ENCODE data around the gene NOTCH4. TPM values are rescaled to one million over a fixed set of nuclear protein-coding genes. Genes with fewer than 3 reads are reported as not detected.

Gene NOTCH4
- total and polyA plus RNA-seq, 2 donors (not counting 3 experiments of a cell fraction or from before 2014, with no cell fraction given) = 41.7 to 114 TPM

- intact Hi-C loops (cut with micrococcal nuclease) = no loop called here
- H3K79me2 ChIP-seq (ENCODE audit: control insufficient read depth, insufficient read depth, low read length) = peaks cover 6% of the 10 kb centered on the region
- peaks cover 3 to 22% of the 10 kb centered on the region in 2 experiments for H3K36me3 ChIP-seq (ENCODE audit: control insufficient read depth in 2 of 2, extremely low read depth in 1 of 2, insufficient read depth in 2 of 2, low read length in 2 of 2)
- no peaks in the 10 kb centered on the region for H3K9me1 ChIP-seq (replicated peaks; ENCODE audit: control insufficient read depth, extremely low read depth, insufficient read depth, low read length)
- dilution Hi-C loops (cut with MboI; ENCODE audit: extremely low pct_ligation_motif_present, low sequenced_read_pairs) = no loop called here
- POLR2A ChIA-PET = no interaction called here
- no peaks in the 10 kb centered on the region for H3K27me3 ChIP-seq (ENCODE audit: control insufficient read depth in 2 of 2, insufficient read depth in 2 of 2, low read length in 2 of 2)
- no TSS peak for BruUV-seq (replicated peaks)
- no peak overlapping the region for H3K4me2 ChIP-seq (ENCODE audit: insufficient read depth, low read length)
- H2AFZ ChIP-seq (ENCODE audit: low read depth, low read length) = no peak overlapping the region
- no peaks in the 10 kb centered on the region for H4K20me1 ChIP-seq (replicated peaks; ENCODE audit: control insufficient read depth, extremely low read depth, insufficient read depth, low read length)
- no peak overlapping the region for H3K9ac ChIP-seq (replicated peaks; ENCODE audit: extremely low read depth, insufficient read depth, low read length)
- DNase-seq (ENCODE audit: low read depth, low spot score) (no peak), FAIRE-seq (no peak)
- TF ChIP-seq GATA2 (IDR thresholded peaks at IDR 0.05; ENCODE audit: insufficient read depth, insufficient read length, low read depth, low read length) (no peak), EZH2 (IDR thresholded peaks at IDR 0.05; ENCODE audit: borderline replicate concordance, low read depth, low read length, severe bottlenecking) (no peak), MAX (IDR thresholded peaks at IDR 0.05; ENCODE audit: insufficient read depth, insufficient read length) (no peak), FOS (IDR thresholded peaks at IDR 0.05; ENCODE audit: borderline replicate concordance, insufficient read depth, low read length) (no peak), MYC (IDR thresholded peaks at IDR 0.05; ENCODE audit: low read depth, low read length) (no peak), JUN (IDR thresholded peaks at IDR 0.05; ENCODE audit: borderline replicate concordance, insufficient read depth, insufficient read length, low read depth) (no peak), POLR2A (IDR thresholded peaks at IDR 0.05; ENCODE audit: low read depth, low read length) (no peak), POLR2AphosphoS5 (IDR thresholded peaks at IDR 0.05; ENCODE audit: insufficient read depth, low read depth, low read length) (no peak), CTCF (IDR thresholded peaks at IDR 0.05; ENCODE audit: extremely low read depth in 1 of 2, insufficient read depth in 1 of 2, low read depth in 1 of 2, low read length in 2 of 2) (no peak)
- CTCF ChIA-PET = no interaction called here
- no peak overlapping the region for H3K4me3 ChIP-seq (replicated peaks in 1 of 3; ENCODE audit: insufficient read depth in 1 of 3, low read depth in 1 of 3, low read length in 3 of 3)
- peaks cover 21% of the 10 kb centered on the region for H3K4me1 ChIP-seq (ENCODE audit: control insufficient read depth, extremely low read depth, insufficient read depth, low read length)
- no peak overlapping the region for H3K27ac ChIP-seq (ENCODE audit: insufficient read depth, low read depth, low read length)
- no peaks in the 10 kb centered on the region for H3K9me3 ChIP-seq (replicated peaks; ENCODE audit: control insufficient read depth, insufficient read depth, low read length)
Measured at GRCh38 chr6:32181148-32181702, 42.6 kb downstream of the NOTCH4 start.

All from endothelial cell of umbilical vein (primary cell).